Large intestine (tissue), 3 donors: Measurements from ENCODE around the gene SLC29A2. TPM values are rescaled to one million over a fixed set of nuclear protein-coding genes. Genes with fewer than 3 reads are reported as not detected.
A peak's percentile ranks its signal among the peaks of the same experiment; 100 is the strongest.

Experiments
- DNase-seq, 2 donors: peaks; one replicate each; pipeline versions ENCODE4 v3.0.0 to v3.0.0-alpha.2; 2013
- H3K27ac ChIP-seq: one replicate; pipeline ENCODE4 v1.5.1; 2013; ENCODE audit warnings: low read length
- H3K27me3 ChIP-seq: 2 replicates; pipeline ENCODE4 v1.6.1; 2013; ENCODE audit warnings: low read length; ENCODE audit not compliant: control insufficient read depth, insufficient read depth
- H3K36me3 ChIP-seq: 2 replicates; pipeline ENCODE4 v1.6.1; 2013; ENCODE audit warnings: low read length; ENCODE audit not compliant: control insufficient read depth, insufficient read depth
- H3K4me1 ChIP-seq: one replicate; pipeline ENCODE4 v1.6.1; 2013; ENCODE audit warnings: low read length; ENCODE audit not compliant: control insufficient read depth, insufficient read depth
- H3K4me3 ChIP-seq: one replicate; pipeline ENCODE4 v1.5.1; 2013; ENCODE audit warnings: low read length
- H3K9me3 ChIP-seq: one replicate; pipeline ENCODE4 v1.6.1; 2013; ENCODE audit warnings: mild to moderate bottlenecking, low read depth, low read length, moderate library complexity; ENCODE audit not compliant: control insufficient read depth
- WGBS: methylation state at CpG from one replicate; pipeline ENCODE4 v1.1.5; 2013; ENCODE audit warnings: low lambda C conversion rate; ENCODE audit not compliant: insufficient coverage; 5-methylcytosine and 5-hydroxymethylcytosine counted together
- polyA plus RNA-seq: library from polyadenylated mRNA; unstranded; fragments of 120-200 nt; gene quantifications from one replicate; pipeline ENCODE4 v1.2.1, GENCODE V29; 2013

SLC29A2 gene
- polyA plus RNA-seq, 1 donor, result 13.2 TPM

- 68% methylated on average over 4 of the region's 14 CpGs for WGBS
- DNase-seq, result peak in 1 of 2 donors; percentile 29
- Histone ChIP-seq H3K27me3 (no peaks in the 10 kb centered on the region), H3K4me1 (peaks cover 34% of the 10 kb centered on the region), H3K4me3 (peak overlapping the region; percentile 15), H3K9me3 (peaks cover 5% of the 10 kb centered on the region), H3K36me3 (no peaks in the 10 kb centered on the region), H3K27ac (peak overlapping the region; percentile 79)
These were observed 54.2 kb downstream of the SLC29A2 start for GRCh38 chr11:66317322-66317722.

- peaks cover 5% of the 10 kb centered on the region for H3K9me3 ChIP-seq
- H3K4me1 ChIP-seq, result peaks cover 34% of the 10 kb centered on the region
- no CpG with 5 or more reads among the region's 29 CpGs for WGBS
- DNase-seq, result peak in 1 of 2 donors; percentile 63
- no peaks in the 10 kb centered on the region for H3K27me3 ChIP-seq
- H3K27ac ChIP-seq, result peak within 1 kb of the TSS; percentile 79
- peak within 1 kb of the TSS; percentile 59 for H3K4me3 ChIP-seq
- no peaks in the 10 kb centered on the region for H3K36me3 ChIP-seq
These were observed 54.7 kb downstream of the SLC29A2 start, which contains the start of gene CD248 for GRCh38 chr11:66316849-66317251. Gene CD248, minus strand, starts transcription at chr11:66317044. Its CDS starts 17 bp downstream, at chr11:66317027.

- peak overlapping the region; percentile 59 for H3K4me3 ChIP-seq
- DNase-seq, result no peak
- no peaks in the 10 kb centered on the region for H3K36me3 ChIP-seq
- H3K9me3 ChIP-seq, result peaks cover 5% of the 10 kb centered on the region
- peak overlapping the region; percentile 49 for H3K27ac ChIP-seq
- WGBS, result no CpG with 5 or more reads among the region's 52 CpGs
- peaks cover 34% of the 10 kb centered on the region for H3K4me1 ChIP-seq
- no peaks in the 10 kb centered on the region for H3K27me3 ChIP-seq
These were observed 55.4 kb downstream of the SLC29A2 start for GRCh38 chr11:66315921-66316811.

- no peak for DNase-seq
- H3K36me3 ChIP-seq, result no peaks in the 10 kb centered on the region
- H3K27ac ChIP-seq, result peak overlapping the region; percentile 49
- H3K27me3 ChIP-seq, result no peaks in the 10 kb centered on the region
- H3K4me3 ChIP-seq, result peak overlapping the region; percentile 59
- H3K4me1 ChIP-seq, result peaks cover 34% of the 10 kb centered on the region
- H3K9me3 ChIP-seq, result peaks cover 5% of the 10 kb centered on the region
- WGBS, result no CpG with 5 or more reads among the region's 14 CpGs
These were observed 56.1 kb downstream of the SLC29A2 start for GRCh38 chr11:66315498-66315885.

GRCh38 chr11:66314561-66315497 is 56.7 kb downstream of the SLC29A2 start:
- no peaks in the 10 kb centered on the region for H3K36me3 ChIP-seq
- peaks cover 5% of the 10 kb centered on the region for H3K9me3 ChIP-seq
- peaks cover 34% of the 10 kb centered on the region for H3K4me1 ChIP-seq
- WGBS, result no CpG with 5 or more reads among the region's 17 CpGs
- DNase-seq, result no peak
- H3K27ac ChIP-seq, result peak overlapping the region; percentile 99
- no peaks in the 10 kb centered on the region for H3K27me3 ChIP-seq
- peak overlapping the region; percentile 59 for H3K4me3 ChIP-seq

GRCh38 chr11:66314186-66314501 is 57.4 kb downstream of the SLC29A2 start:
- peaks cover 34% of the 10 kb centered on the region for H3K4me1 ChIP-seq
- no peak for DNase-seq
- peak overlapping the region; percentile 99 for H3K27ac ChIP-seq
- no peaks in the 10 kb centered on the region for H3K36me3 ChIP-seq
- H3K27me3 ChIP-seq, result no peaks in the 10 kb centered on the region
- WGBS, result no CpG with 5 or more reads among the region's 1 CpG
- H3K4me3 ChIP-seq, result peak overlapping the region; percentile 59
- H3K9me3 ChIP-seq, result no peaks in the 10 kb centered on the region

GRCh38 chr11:66313321-66314185 is 58.0 kb downstream of the SLC29A2 start:
- H3K36me3 ChIP-seq, result no peaks in the 10 kb centered on the region
- WGBS, result no CpG with 5 or more reads among the region's 38 CpGs
- H3K27me3 ChIP-seq, result no peaks in the 10 kb centered on the region
- H3K4me3 ChIP-seq, result peak overlapping the region; percentile 59
- peak in 1 of 2 donors; percentile 60 for DNase-seq
- no peaks in the 10 kb centered on the region for H3K9me3 ChIP-seq
- H3K4me1 ChIP-seq, result peaks cover 28% of the 10 kb centered on the region
- peak overlapping the region; percentile 99 for H3K27ac ChIP-seq

- DNase-seq, result peak; percentile 99
- Histone ChIP-seq H3K27me3 (no peaks in the 10 kb centered on the region), H3K36me3 (no peaks in the 10 kb centered on the region), H3K4me3 (peak overlapping the region; percentile 59), H3K9me3 (no peaks in the 10 kb centered on the region), H3K4me1 (peaks cover 20% of the 10 kb centered on the region), H3K27ac (peak overlapping the region; percentile 99)
- WGBS, result no CpG with 5 or more reads among the region's 52 CpGs
These were observed 58.8 kb downstream of the SLC29A2 start for GRCh38 chr11:66312549-66313320.
